Fibroblast of pulmonary artery (primary cell): Measurements from ENCODE around the gene ZC3H7B.

Source experiments
- DNase-seq: peaks from one replicate; pipeline ENCODE4 v3.0.0-alpha.2; 2010; ENCODE audit warnings: low read depth
- H3K4me3 ChIP-seq: replicated peaks from 2 replicates; pipeline ENCODE4 v1.5.1; 2011; ENCODE audit warnings: low read depth, mild to moderate bottlenecking, control low read depth, low read length, moderate library complexity
- TF ChIP-seq, protein P1 (sequence below): IDR thresholded peaks from 2 replicates; pipeline ENCODE4 v1.5.1; 2011; ENCODE audit warnings: mild to moderate bottlenecking, control low read depth, low read length, inconsistent platforms; ENCODE audit errors: missing control alignments

Gene ZC3H7B

DNA sequence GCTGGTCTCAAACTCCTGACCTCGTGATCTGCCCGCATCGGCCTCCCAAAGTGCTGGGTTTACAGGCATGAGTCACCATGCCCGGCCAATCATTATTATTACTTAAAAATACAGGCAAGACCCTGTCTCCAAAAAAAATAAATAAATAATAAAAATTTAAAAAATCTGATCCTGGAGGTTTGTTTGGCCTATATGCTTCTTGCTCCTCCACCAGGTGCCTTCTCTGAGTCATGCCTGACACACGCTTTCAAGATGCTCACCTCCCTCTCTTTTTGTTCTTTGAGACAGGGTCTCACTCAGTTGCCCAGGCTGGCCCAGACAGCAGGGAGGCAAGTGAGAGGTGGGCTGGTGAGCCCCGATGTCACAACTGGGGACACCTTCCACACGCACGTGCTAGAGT, 13.5 kb downstream of the ZC3H7B start:
- no peak overlapping the region for H3K4me3 ChIP-seq
- DNase-seq: no peak
- TF ChIP-seq, protein P1, sequence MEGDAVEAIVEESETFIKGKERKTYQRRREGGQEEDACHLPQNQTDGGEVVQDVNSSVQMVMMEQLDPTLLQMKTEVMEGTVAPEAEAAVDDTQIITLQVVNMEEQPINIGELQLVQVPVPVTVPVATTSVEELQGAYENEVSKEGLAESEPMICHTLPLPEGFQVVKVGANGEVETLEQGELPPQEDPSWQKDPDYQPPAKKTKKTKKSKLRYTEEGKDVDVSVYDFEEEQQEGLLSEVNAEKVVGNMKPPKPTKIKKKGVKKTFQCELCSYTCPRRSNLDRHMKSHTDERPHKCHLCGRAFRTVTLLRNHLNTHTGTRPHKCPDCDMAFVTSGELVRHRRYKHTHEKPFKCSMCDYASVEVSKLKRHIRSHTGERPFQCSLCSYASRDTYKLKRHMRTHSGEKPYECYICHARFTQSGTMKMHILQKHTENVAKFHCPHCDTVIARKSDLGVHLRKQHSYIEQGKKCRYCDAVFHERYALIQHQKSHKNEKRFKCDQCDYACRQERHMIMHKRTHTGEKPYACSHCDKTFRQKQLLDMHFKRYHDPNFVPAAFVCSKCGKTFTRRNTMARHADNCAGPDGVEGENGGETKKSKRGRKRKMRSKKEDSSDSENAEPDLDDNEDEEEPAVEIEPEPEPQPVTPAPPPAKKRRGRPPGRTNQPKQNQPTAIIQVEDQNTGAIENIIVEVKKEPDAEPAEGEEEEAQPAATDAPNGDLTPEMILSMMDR: no peak

DNA sequence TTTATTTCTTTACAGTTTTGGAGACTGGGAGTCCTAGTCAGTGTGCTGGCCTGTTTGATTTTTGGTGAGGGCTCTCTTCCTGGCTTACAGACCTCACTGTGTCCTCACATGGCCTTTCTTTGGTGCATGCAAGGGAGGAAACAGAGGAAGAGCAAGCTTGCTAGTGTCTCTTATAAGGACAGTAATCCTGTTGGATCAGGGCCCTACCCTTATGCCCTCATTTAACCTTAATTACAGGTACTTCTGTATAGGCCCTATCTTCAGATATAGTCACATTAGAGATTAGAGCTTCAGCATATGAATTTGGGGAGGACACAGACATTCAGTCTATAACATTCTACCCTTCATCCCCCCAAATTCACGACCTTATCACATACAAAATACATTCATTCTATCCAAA, 14.3 kb downstream of the ZC3H7B start:
- no peak overlapping the region for H3K4me3 ChIP-seq
- DNase-seq: no peak
- TF ChIP-seq, protein P1: no peak

DNA sequence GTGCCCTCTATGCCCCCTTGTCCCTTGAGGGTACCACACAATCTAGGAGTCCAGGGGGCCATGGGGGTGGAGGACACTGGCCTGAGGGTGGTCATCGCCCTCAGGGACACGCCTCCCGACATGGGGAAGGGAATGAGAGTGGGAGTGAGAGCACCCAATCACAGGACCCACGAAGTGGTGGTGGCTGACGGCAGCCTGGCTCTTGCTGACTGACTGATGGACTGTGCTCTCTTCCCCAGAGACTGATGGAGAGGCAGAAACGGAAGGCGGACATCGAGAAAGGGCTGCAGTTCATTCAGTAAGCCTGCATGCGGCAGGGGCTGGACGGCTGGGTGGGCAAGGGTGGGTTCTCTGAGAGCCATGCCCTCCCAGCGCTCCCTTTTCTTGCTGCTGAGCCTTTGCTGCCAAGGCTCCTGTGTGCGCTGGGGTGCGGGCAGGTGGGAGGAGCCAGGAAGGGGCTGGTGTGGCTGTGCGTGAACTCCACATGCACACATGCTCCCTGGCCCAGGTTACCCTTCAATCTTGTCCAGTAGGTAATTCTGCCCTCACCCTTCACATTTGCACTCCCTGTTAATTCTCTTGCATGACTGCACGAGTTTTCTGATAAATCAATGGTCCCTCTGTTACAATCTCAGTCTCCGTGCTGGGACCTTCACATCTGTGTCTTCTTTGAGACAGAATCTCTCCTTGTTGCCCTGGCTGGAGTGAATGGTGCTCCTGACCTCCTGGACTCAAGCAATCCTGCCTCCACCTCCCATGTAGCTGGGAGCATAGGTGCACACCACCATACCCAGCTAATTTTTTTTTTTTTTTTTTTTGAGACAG, 19.3 kb downstream of the ZC3H7B start:
- DNase-seq: no peak
- TF ChIP-seq, protein P1: no peak
- H3K4me3 ChIP-seq: no peak overlapping the region

DNA sequence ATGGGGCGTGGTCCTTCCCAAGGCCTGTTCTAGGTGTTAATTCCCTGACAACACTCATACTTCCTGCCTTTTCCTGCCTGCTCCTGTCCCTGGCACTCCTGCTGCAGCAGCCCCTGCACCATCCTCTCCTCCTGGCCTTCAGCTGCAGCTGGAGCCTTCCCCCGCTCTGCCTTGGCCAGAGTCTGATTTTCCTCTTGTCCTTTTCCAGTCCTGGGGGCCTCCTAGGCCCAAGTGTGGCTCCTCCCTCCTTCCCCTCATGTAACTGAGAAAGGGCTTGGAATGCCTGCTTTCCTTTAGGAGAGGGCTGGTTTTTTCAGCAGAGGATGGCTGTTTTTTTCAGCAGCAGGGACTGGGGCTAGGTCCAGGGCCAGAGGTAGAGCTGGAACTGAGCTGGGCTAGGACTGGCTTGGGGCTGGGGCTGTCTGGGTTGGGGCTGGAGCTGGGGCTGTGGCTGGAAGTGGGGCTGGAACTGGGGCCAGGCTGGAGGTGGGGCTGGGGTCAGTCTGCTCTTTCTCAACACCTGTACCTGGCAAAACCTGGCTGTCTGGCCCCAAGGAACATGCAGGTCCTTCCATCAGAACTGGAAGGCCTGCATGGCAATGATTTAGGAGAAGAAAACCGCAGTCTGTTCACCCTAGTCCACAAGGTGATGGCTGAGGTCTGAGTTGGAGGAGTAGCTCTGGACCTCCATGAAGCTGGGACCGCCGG, 23.6 kb downstream of the ZC3H7B start:
- no peak for DNase-seq
- TF ChIP-seq, protein P1: no peak
- H3K4me3 ChIP-seq: no peak overlapping the region

DNA sequence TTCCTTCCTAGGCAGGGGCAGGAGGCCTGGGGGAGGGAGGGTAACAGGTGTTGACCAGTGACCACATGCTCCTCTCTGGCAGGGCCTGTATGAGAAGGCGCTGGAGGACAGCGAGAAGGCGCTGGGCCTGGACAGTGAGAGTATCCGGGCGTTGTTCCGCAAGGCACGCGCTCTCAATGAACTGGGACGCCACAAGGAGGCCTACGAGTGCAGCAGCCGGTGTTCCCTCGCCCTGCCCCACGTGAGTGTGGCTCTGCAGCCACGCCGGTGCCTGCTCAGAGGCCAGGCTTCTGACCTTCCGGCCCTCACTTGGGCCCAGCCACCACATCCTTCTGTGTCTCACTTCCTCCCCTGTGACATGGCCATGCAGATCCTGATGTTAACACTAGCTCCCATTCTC, 25.8 kb downstream of the ZC3H7B start:
- H3K4me3 ChIP-seq: no peak overlapping the region
- TF ChIP-seq, protein P1: no peak
- DNase-seq: no peak

DNA sequence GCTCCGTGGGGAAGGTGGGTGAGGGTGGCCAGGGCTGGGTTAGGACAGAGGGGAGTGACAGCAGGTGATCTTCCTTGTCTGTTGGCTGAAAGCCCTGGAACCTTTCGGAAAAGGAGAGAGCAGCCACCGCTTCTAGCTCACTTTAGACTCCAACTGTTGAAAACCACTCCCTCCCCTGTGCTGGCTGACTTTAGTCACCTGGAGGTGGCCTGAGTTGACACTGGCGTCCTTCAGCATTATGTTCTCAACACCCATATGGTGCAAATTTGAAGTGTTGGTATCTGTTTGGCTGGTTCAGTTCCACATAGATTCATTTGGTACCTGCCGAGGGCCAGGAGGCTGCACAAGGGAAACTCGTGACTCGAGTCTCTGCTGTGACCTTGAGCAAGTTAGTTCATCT, 28.8 kb downstream of the ZC3H7B start:
- no peak overlapping the region for H3K4me3 ChIP-seq
- DNase-seq: no peak
- TF ChIP-seq, protein P1: no peak
